Testis (tissue), 3 donors: ENCODE measurements around the gene UBE3B. TPM values are rescaled to one million over a fixed set of nuclear protein-coding genes. Genes with fewer than 3 reads are reported as not detected.

Experiments used
- DNase-seq: peaks from one replicate; pipeline ENCODE4 v3.0.0-alpha.2; 2019
- H3K27ac ChIP-seq, 2 donors: fragments of 200-600 bp; sonication (generic); one replicate each; pipeline ENCODE4 v1.5.1; 2019
- H3K27me3 ChIP-seq: fragments of 200-600 bp; sonication (generic); one replicate; pipeline ENCODE4 v1.5.1; 2019
- H3K36me3 ChIP-seq: fragments of 200-600 bp; sonication (generic); one replicate; pipeline ENCODE4 v1.5.1; 2017; ENCODE audit warnings: low read depth; ENCODE audit errors: missing control alignments
- H3K4me1 ChIP-seq: fragments of 200-600 bp; sonication (generic); one replicate; pipeline ENCODE4 v1.5.1; 2019
- H3K4me3 ChIP-seq, 2 donors: fragments of 200-600 bp; sonication (generic); one replicate each; pipeline ENCODE4 v1.5.1; 2017 to 2019
- H3K9me3 ChIP-seq: fragments of 200-600 bp; sonication (generic); one replicate; pipeline ENCODE4 v1.5.1; 2017
- POLR2A ChIP-seq: fragments of 450-650 bp; IDR thresholded peaks from one replicate; pipeline ENCODE4 v1.6.1; 2017; ENCODE audit warnings: antibody characterized with exemption, mild to moderate bottlenecking, moderate library complexity
- WGBS, 2 donors: methylation state at CpG; one replicate each; pipeline ENCODE4 v1.1.5; 2018; 5-methylcytosine and 5-hydroxymethylcytosine counted together
- intact Hi-C: fragments of 100-400 bp; cut with DNase I; formaldehyde crosslinking; loops from one replicate; pipeline ENCODE4 v1.15.1; 2023; ENCODE audit warnings: low total_unique reads
- polyA plus RNA-seq: library from polyadenylated mRNA; stranded (reverse); fragments of 350-450 nt; fragmentation: Illumina TruSeq; extraction: RNeasy Lipid Tissue Mini Kit (QIAGEN cat#74804); gene quantifications from one replicate; pipeline ENCODE4 v1.2.3, GENCODE V29; 2014; ENCODE audit warnings: low read depth, low replicate concordance; ENCODE audit not compliant: insufficient read depth
- total RNA-seq, 2 donors: library from RNA; depleted of rRNA; stranded (reverse); fragments of >200 nt; gene quantifications; one replicate each; pipeline ENCODE4 v1.2.3, GENCODE V29; 2016
- TF ChIP-seq, protein P1 (sequence below), 3 experiments: fragments of 450-650 bp in 2 of 3; fragments of 200-600 bp in 1 of 3; sonication (generic) in 1 of 3; IDR thresholded peaks; one replicate each; pipeline ENCODE4 v1.5.1; 2016 to 2019; ENCODE audit warnings: antibody characterized with exemption in 3 of 3, mild to moderate bottlenecking in 2 of 3, moderate library complexity in 1 of 3

Gene UBE3B
- total and polyA plus RNA-seq, 3 donors from 2014 or later: 38.1 to 66.8 (median 65.6) TPM

- Histone ChIP-seq H3K27ac (no peak overlapping the region), H3K4me3 (no peak overlapping the region), H3K36me3 (no peaks in the 10 kb centered on the region), H3K9me3 (no peaks in the 10 kb centered on the region), H3K4me1 (peaks cover 28% of the 10 kb centered on the region), H3K27me3 (no peaks in the 10 kb centered on the region)
- no peak for DNase-seq
- no peak for TF ChIP-seq POLR2A
- TF ChIP-seq, protein P1, sequence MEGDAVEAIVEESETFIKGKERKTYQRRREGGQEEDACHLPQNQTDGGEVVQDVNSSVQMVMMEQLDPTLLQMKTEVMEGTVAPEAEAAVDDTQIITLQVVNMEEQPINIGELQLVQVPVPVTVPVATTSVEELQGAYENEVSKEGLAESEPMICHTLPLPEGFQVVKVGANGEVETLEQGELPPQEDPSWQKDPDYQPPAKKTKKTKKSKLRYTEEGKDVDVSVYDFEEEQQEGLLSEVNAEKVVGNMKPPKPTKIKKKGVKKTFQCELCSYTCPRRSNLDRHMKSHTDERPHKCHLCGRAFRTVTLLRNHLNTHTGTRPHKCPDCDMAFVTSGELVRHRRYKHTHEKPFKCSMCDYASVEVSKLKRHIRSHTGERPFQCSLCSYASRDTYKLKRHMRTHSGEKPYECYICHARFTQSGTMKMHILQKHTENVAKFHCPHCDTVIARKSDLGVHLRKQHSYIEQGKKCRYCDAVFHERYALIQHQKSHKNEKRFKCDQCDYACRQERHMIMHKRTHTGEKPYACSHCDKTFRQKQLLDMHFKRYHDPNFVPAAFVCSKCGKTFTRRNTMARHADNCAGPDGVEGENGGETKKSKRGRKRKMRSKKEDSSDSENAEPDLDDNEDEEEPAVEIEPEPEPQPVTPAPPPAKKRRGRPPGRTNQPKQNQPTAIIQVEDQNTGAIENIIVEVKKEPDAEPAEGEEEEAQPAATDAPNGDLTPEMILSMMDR (IDR thresholded peaks at IDR 0.05): no peak
- 46 to 59% methylated on average over 13 to 16 of the region's 16 CpGs for WGBS, 2 donors
- intact Hi-C loops: no loop called here
Measured at GRCh38 chr12:109538191-109538863, 60.9 kb downstream of the UBE3B start.

GRCh38 chr12:109539508-109539907 is 62.1 kb downstream of the UBE3B start:
- H3K4me1 ChIP-seq: peaks cover 28% of the 10 kb centered on the region
- H3K27me3 ChIP-seq: no peaks in the 10 kb centered on the region
- 71 to 85% methylated on average over 9 of the region's 9 CpGs for WGBS, 2 donors
- H3K4me3 ChIP-seq: no peak overlapping the region
- no peak overlapping the region for H3K27ac ChIP-seq
- intact Hi-C loops: no loop called here
- H3K9me3 ChIP-seq: no peaks in the 10 kb centered on the region
- no peaks in the 10 kb centered on the region for H3K36me3 ChIP-seq
- TF ChIP-seq, protein P1 (IDR thresholded peaks at IDR 0.05): no peak
- no peak for TF ChIP-seq POLR2A
- no peak for DNase-seq

- intact Hi-C loops: no loop called here
- 50 to 68% methylated on average over 14 to 16 of the region's 16 CpGs for WGBS, 2 donors
- peak; percentile 73 for DNase-seq
- peak overlapping the region; percentile 21 to 74 for H3K27ac ChIP-seq
- TF ChIP-seq, protein P1 (IDR thresholded peaks at IDR 0.05): no peak
- TF ChIP-seq POLR2A: no peak
- no peaks in the 10 kb centered on the region for H3K36me3 ChIP-seq
- H3K27me3 ChIP-seq: no peaks in the 10 kb centered on the region
- no peak overlapping the region for H3K4me3 ChIP-seq
- no peaks in the 10 kb centered on the region for H3K9me3 ChIP-seq
- H3K4me1 ChIP-seq: peaks cover 28% of the 10 kb centered on the region
Measured at GRCh38 chr12:109540526-109541412, 63.3 kb downstream of the UBE3B start.

DNA sequence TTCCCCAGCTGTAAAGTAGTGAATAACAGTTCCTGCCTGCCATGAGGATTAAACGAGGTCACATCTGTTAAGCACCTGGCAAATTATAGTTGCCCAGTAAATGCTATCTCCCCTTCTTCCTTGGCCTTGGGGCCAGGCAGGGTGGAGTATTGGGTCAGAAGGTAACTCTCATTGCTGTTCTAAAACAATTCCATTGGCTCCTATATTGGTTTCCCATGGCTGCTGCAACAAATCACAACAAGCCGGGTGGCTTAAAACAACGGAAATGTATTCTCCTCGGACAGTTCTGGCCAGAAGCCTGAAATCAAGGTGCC is 63.9 kb downstream of the UBE3B start:
- intact Hi-C loops: no loop called here
- Histone ChIP-seq H3K27me3 (no peaks in the 10 kb centered on the region), H3K27ac (peak overlapping the region; percentile 21 to 74), H3K36me3 (no peaks in the 10 kb centered on the region), H3K4me1 (peaks cover 28% of the 10 kb centered on the region), H3K9me3 (no peaks in the 10 kb centered on the region), H3K4me3 (no peak overlapping the region)
- no peak for DNase-seq
- WGBS, 2 donors: 53 to 56% methylated on average over 4 of the region's 4 CpGs
- TF ChIP-seq, protein P1 (IDR thresholded peaks at IDR 0.05): no peak
- TF ChIP-seq POLR2A: no peak
